Left ventricle myocardium superior (tissue), 1 donor: ENCODE data around the gene ZFR. TPM values are rescaled to one million over a fixed set of nuclear protein-coding genes. Genes with fewer than 3 reads are reported as not detected.
"Not testable (repeated sequence)": the region's sequence is repeated elsewhere in the genome, so short reads cannot be mapped to it uniquely, and the experiment has no call there.

Experiments used
- ATAC-seq: fragments of 200-7000 bp; cut with Tn5 transposase; one replicate; pipeline ENCODE4 v1.9.1; 2020; ENCODE audit warnings: mild to moderate bottlenecking, moderate library complexity
- DNase-seq: peaks from one replicate; pipeline ENCODE4 v3.0.0-alpha.2; 2020
- intact Hi-C: fragments of 100-400 bp; cut with micrococcal nuclease; formaldehyde crosslinking; loops from one replicate; pipeline ENCODE4 v1.11.0; 2022
- total RNA-seq: library from RNA; stranded (reverse); fragmentation: NEBNext Ultra II Directional; extraction: Animal tissue kit (Norgen Biotek cat#: 25700); gene quantifications from one replicate; pipeline ENCODE4 v1.2.1, GENCODE V29; 2021
- donor health status: DM: no; HTN: yes; CAD: no; lungs with severe emphysema.

ZFR gene
- total RNA-seq, 1 donor from 2014 or later, result 51.6 TPM

- intact Hi-C loops, result no loop called here
- ATAC-seq (no peak), DNase-seq (no peak)
Measured at GRCh38 chr5:32455311-32455710, 10.8 kb upstream of the ZFR start.

GRCh38 chr5:32454821-32455220, 10.3 kb upstream of the ZFR start:
- no peak for ATAC-seq
- DNase-seq, result no peak
- intact Hi-C loops, result no loop called here

- intact Hi-C loops, result no loop called here
- no peak for ATAC-seq
- DNase-seq, result no peak
Measured at GRCh38 chr5:32453916-32454315, 9.4 kb upstream of the ZFR start.

- intact Hi-C loops, ATAC-seq, DNase-seq: not testable (repeated sequence)
Measured at GRCh38 chr5:32452316-32452715, 7.8 kb upstream of the ZFR start.

- intact Hi-C loops, result no loop called here
- DNase-seq (no peak), ATAC-seq (no peak)
Measured at GRCh38 chr5:32450952-32451351, 6.4 kb upstream of the ZFR start.

- ATAC-seq, result no peak
- intact Hi-C loops, result no loop called here
- DNase-seq, result no peak
Measured at GRCh38 chr5:32449262-32449661, 4.7 kb upstream of the ZFR start.

GRCh38 chr5:32446630-32447029, 2.1 kb upstream of the ZFR start:
- no peak for ATAC-seq

GRCh38 chr5:32445831-32446614, 1.5 kb upstream of the ZFR start:
- intact Hi-C loops, result no loop called here
- no peak for ATAC-seq
- no peak for DNase-seq

More at GRCh38 chr5:32446630-32447029, 2.1 kb upstream of the ZFR start:
- intact Hi-C loops, result no loop called here
- no peak for DNase-seq

GRCh38 chr5:32445287-32445758, 783 bp upstream of the ZFR start:
- intact Hi-C loops, result no loop called here
- no peak for ATAC-seq
- DNase-seq, result no peak

- intact Hi-C loops, result no loop called here
- ATAC-seq (peak; percentile 78), DNase-seq (peak; percentile 61)
Measured at GRCh38 chr5:32443541-32444430, 754 bp downstream of the ZFR start.

- no peak for ATAC-seq
- intact Hi-C loops, result no loop called here
- DNase-seq, result no peak
Measured at GRCh38 chr5:32443145-32443540, 1.4 kb downstream of the ZFR start.

- no peak for DNase-seq
- intact Hi-C loops, result no loop called here
- ATAC-seq, result no peak
Measured at GRCh38 chr5:32439086-32439642, 5.4 kb downstream of the ZFR start.

- DNase-seq, result no peak
- ATAC-seq, result no peak
- intact Hi-C loops, result no loop called here
Measured at GRCh38 chr5:32436553-32437242, 7.8 kb downstream of the ZFR start.

GRCh38 chr5:32435383-32435782, 9.2 kb downstream of the ZFR start:
- intact Hi-C loops, result no loop called here
- no peak for DNase-seq
- no peak for ATAC-seq

- DNase-seq (no peak), ATAC-seq (no peak)
- intact Hi-C loops, result no loop called here
Measured at GRCh38 chr5:32434221-32434620, 10.3 kb downstream of the ZFR start.

- intact Hi-C loops, result no loop called here
- DNase-seq, result no peak
- no peak for ATAC-seq
Measured at GRCh38 chr5:32432633-32433032, 11.9 kb downstream of the ZFR start.

- DNase-seq, ATAC-seq, intact Hi-C loops: not testable (repeated sequence)
Measured at GRCh38 chr5:32430825-32431224, 13.7 kb downstream of the ZFR start.

- ATAC-seq, result peak; percentile 11
- no peak for DNase-seq
- intact Hi-C loops, result no loop called here
Measured at GRCh38 chr5:32428426-32428825, 16.1 kb downstream of the ZFR start.

- intact Hi-C loops, result no loop called here
- ATAC-seq, result no peak
Measured at GRCh38 chr5:32426440-32427151, 17.9 kb downstream of the ZFR start.

More at GRCh38 chr5:32426440-32427151, 17.9 kb downstream of the ZFR start:
- no peak for DNase-seq
